22Rv1 (cell line): ENCODE data around the gene EGR2.

Experiments used
- ZFX ChIP-seq: fragments of 450-650 bp; IDR thresholded peaks from 2 replicates; pipeline ENCODE4 v1.6.1; 2017; ENCODE audit warnings: antibody characterized with exemption, borderline replicate concordance
- TF ChIP-seq, protein P1 (sequence below): fragments of 450-650 bp; IDR thresholded peaks from 2 replicates; pipeline ENCODE4 v1.5.1; 2017; ENCODE audit warnings: mild to moderate bottlenecking

DNA sequence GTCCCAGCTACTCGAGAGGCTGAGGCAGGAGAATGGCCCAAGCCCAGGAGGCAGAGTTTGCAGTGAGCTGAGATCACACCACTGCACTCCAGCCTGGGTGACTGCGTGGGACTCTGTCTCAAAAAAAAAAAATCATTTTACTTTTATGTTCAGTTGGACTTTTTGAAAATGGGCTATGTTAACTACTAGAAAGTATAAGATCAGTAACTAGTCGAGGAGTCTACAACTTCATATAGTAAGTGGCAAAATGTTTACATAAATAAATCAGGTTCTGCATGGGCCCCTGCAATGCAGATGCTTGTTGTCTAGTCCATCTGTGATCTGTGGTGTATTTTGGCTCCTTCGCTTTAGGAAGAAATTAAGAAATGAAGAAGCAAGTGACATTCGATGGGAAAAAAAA lies 23.9 kb downstream of the EGR2 start:
- TF ChIP-seq, protein P1, sequence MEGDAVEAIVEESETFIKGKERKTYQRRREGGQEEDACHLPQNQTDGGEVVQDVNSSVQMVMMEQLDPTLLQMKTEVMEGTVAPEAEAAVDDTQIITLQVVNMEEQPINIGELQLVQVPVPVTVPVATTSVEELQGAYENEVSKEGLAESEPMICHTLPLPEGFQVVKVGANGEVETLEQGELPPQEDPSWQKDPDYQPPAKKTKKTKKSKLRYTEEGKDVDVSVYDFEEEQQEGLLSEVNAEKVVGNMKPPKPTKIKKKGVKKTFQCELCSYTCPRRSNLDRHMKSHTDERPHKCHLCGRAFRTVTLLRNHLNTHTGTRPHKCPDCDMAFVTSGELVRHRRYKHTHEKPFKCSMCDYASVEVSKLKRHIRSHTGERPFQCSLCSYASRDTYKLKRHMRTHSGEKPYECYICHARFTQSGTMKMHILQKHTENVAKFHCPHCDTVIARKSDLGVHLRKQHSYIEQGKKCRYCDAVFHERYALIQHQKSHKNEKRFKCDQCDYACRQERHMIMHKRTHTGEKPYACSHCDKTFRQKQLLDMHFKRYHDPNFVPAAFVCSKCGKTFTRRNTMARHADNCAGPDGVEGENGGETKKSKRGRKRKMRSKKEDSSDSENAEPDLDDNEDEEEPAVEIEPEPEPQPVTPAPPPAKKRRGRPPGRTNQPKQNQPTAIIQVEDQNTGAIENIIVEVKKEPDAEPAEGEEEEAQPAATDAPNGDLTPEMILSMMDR, result no peak
- no peak for TF ChIP-seq ZFX
